ENCODE measurements around the gene HTR2A. TPM values are rescaled to one million over a fixed set of nuclear protein-coding genes. Genes with fewer than 3 reads are reported as not detected.
A peak's percentile ranks its signal among the peaks of the same experiment; 100 is the strongest.

Gene HTR2A
- polyA plus RNA-seq, 1 of the 3 experiments (the other 2 are of a cell fraction): 0.33 TPM

DNA sequence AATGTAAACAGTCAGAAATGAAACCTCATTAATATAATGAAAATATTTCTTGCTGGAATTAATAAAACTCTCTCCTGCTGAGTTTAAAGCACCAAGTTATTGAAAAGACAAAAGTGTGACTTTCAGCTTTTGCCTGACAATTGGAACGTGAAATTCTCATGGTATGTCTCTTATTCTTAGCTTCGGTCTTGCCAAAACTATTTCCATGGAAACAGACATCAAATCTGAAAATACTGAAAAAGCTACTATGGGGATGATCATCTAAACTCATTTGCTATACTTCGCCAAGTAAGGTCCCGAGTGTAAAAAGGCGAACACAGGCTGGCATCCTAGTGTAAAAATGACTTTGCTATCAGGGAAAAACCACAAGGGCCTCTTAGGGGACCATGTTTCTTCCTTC, 22.8 kb downstream of the HTR2A start:
- ChIA-PET CTCF (no interaction called here), POLR2A (no interaction called here)
- H3K4me3 ChIP-seq (ENCODE audit: low read depth in 2 of 2, low read length in 1 of 2): no peak overlapping the region
- H3K36me3 ChIP-seq (replicated peaks in 1 of 2; ENCODE audit: control insufficient read depth in 1 of 2, insufficient read depth in 2 of 2, low read length in 1 of 2): no peaks in the 10 kb centered on the region
- DNase-seq: no peak
- H3K9ac ChIP-seq: no peak overlapping the region
- H3K79me2 ChIP-seq (ENCODE audit: insufficient read depth): no peaks in the 10 kb centered on the region
- H3K4me1 ChIP-seq (ENCODE audit: control insufficient read depth in 1 of 2, insufficient read depth in 2 of 2, low read depth in 1 of 2, low read length in 1 of 2): no peaks in the 10 kb centered on the region
- no peak overlapping the region for H3K27ac ChIP-seq (ENCODE audit: low read depth in 2 of 2, low read length in 1 of 2)
- H3K9me2 ChIP-seq: no peaks in the 10 kb centered on the region
- peak overlapping the region; percentile 38; the same call in 1 of the 2 replicates for H3K4me2 ChIP-seq
- H3K27me3 ChIP-seq (ENCODE audit: insufficient read depth): no peaks in the 10 kb centered on the region
- H2AFZ ChIP-seq (ENCODE audit: low read depth): no peak overlapping the region; the same call in 1 of the 2 replicates
- H3K9me3 ChIP-seq: no peaks in the 10 kb centered on the region
- TF ChIP-seq JUND (IDR thresholded peaks at IDR 0.05) (no peak), SMC3 (IDR thresholded peaks at IDR 0.05; ENCODE audit: low read depth, low read length) (no peak), TEAD4 (IDR thresholded peaks at IDR 0.05; ENCODE audit: borderline replicate concordance, insufficient read depth) (no peak), MXI1 (IDR thresholded peaks at IDR 0.05; ENCODE audit: low read depth, low read length) (no peak), RCOR1 (IDR thresholded peaks at IDR 0.05; ENCODE audit: low read length) (no peak), NFIC (IDR thresholded peaks at IDR 0.05; ENCODE audit: borderline replicate concordance) (no peak), ZBTB33 (IDR thresholded peaks at IDR 0.05; ENCODE audit: borderline replicate concordance, low read depth) (no peak), CHD2 (IDR thresholded peaks at IDR 0.05; ENCODE audit: low read length, partially characterized antibody) (no peak), RFX5 (IDR thresholded peaks at IDR 0.05; ENCODE audit: low read length) (no peak), GATA2 (CRISPR knock-in tag; IDR thresholded peaks at IDR 0.05) (no peak), FOXM1 (IDR thresholded peaks at IDR 0.05; ENCODE audit: low read depth) (no peak), REST (IDR thresholded peaks at IDR 0.05; ENCODE audit: low read depth, low read length) (no peak), FOSL2 (IDR thresholded peaks at IDR 0.05; ENCODE audit: borderline replicate concordance, low read depth) (no peak)
- TF ChIP-seq, protein P1, sequence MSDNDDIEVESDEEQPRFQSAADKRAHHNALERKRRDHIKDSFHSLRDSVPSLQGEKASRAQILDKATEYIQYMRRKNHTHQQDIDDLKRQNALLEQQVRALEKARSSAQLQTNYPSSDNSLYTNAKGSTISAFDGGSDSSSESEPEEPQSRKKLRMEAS (IDR thresholded peaks at IDR 0.05; ENCODE audit: low read depth): no peak
- TF ChIP-seq, protein P2, sequence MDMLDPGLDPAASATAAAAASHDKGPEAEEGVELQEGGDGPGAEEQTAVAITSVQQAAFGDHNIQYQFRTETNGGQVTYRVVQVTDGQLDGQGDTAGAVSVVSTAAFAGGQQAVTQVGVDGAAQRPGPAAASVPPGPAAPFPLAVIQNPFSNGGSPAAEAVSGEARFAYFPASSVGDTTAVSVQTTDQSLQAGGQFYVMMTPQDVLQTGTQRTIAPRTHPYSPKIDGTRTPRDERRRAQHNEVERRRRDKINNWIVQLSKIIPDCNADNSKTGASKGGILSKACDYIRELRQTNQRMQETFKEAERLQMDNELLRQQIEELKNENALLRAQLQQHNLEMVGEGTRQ (IDR thresholded peaks at IDR 0.05; ENCODE audit: borderline replicate concordance, low read depth, low read length): no peak
- H4K20me1 ChIP-seq (ENCODE audit: insufficient read depth): no peaks in the 10 kb centered on the region
- 67% methylated on average over 5 of the region's 5 CpGs for WGBS (ENCODE audit: low lambda C conversion rate)
- H3F3A ChIP-seq (replicated peaks; ENCODE audit: insufficient read depth): no peaks in the 10 kb centered on the region
